ENCODE measurements around the gene ANKH.

Gene ANKH

GRCh38 chr5:14914193-14914592 is 42.6 kb upstream of the ANKH start (continued):
- TF ChIP-seq SNAI2 (CRISPR knock-in tag; IDR thresholded peaks at IDR 0.05): no peak

- ATAC-seq: no peak
- TF ChIP-seq PATZ1 (CRISPR knock-in tag; IDR thresholded peaks at IDR 0.05; ENCODE audit: borderline replicate concordance) (no peak), ZNF8 (CRISPR knock-in tag; IDR thresholded peaks at IDR 0.05) (no peak), SNAI2 (CRISPR knock-in tag; IDR thresholded peaks at IDR 0.05) (no peak), RARB (CRISPR knock-in tag; IDR thresholded peaks at IDR 0.05) (no peak), ZC3H10 (CRISPR knock-in tag; IDR thresholded peaks at IDR 0.05) (no peak), ARNTL (CRISPR knock-in tag; IDR thresholded peaks at IDR 0.05; ENCODE audit: borderline replicate concordance, low read depth) (no peak)
Measured at GRCh38 chr5:14913096-14913495, 41.5 kb upstream of the ANKH start.

GRCh38 chr5:14912206-14912605 is 40.6 kb upstream of the ANKH start:
- ATAC-seq: no peak
- TF ChIP-seq SNAI2 (CRISPR knock-in tag; IDR thresholded peaks at IDR 0.05): no peak
- no peak for TF ChIP-seq GLIS3 (CRISPR knock-in tag; IDR thresholded peaks at IDR 0.05)
- TF ChIP-seq TSHZ2 (CRISPR knock-in tag; IDR thresholded peaks at IDR 0.05): no peak
- no peak for TF ChIP-seq PATZ1 (CRISPR knock-in tag; IDR thresholded peaks at IDR 0.05; ENCODE audit: borderline replicate concordance)
- TF ChIP-seq RARB (CRISPR knock-in tag; IDR thresholded peaks at IDR 0.05): no peak
- TF ChIP-seq ZNF8 (CRISPR knock-in tag; IDR thresholded peaks at IDR 0.05): no peak
- TF ChIP-seq CSDC2 (CRISPR knock-in tag; IDR thresholded peaks at IDR 0.05): no peak
- TF ChIP-seq ESRRG (CRISPR knock-in tag; IDR thresholded peaks at IDR 0.05): no peak
- no peak for TF ChIP-seq OSR1 (CRISPR knock-in tag; IDR thresholded peaks at IDR 0.05)
- no peak for TF ChIP-seq ZC3H10 (CRISPR knock-in tag; IDR thresholded peaks at IDR 0.05)
- no peak for TF ChIP-seq ZFP30 (CRISPR knock-in tag; IDR thresholded peaks at IDR 0.05)
- no peak for TF ChIP-seq ZNF70 (CRISPR knock-in tag; IDR thresholded peaks at IDR 0.05)
- no peak for TF ChIP-seq ARNTL (CRISPR knock-in tag; IDR thresholded peaks at IDR 0.05; ENCODE audit: borderline replicate concordance, low read depth)

- ATAC-seq: no peak
- TF ChIP-seq SNAI2 (CRISPR knock-in tag; IDR thresholded peaks at IDR 0.05) (no peak), TOX (CRISPR knock-in tag; IDR thresholded peaks at IDR 0.05; ENCODE audit: borderline replicate concordance) (no peak), ESRRG (CRISPR knock-in tag; IDR thresholded peaks at IDR 0.05) (no peak), RARB (CRISPR knock-in tag; IDR thresholded peaks at IDR 0.05) (no peak), PATZ1 (CRISPR knock-in tag; IDR thresholded peaks at IDR 0.05; ENCODE audit: borderline replicate concordance) (no peak), TSHZ2 (CRISPR knock-in tag; IDR thresholded peaks at IDR 0.05) (no peak), CSRNP3 (CRISPR knock-in tag; IDR thresholded peaks at IDR 0.05) (no peak), ZNF8 (CRISPR knock-in tag; IDR thresholded peaks at IDR 0.05) (no peak), PPARA (CRISPR knock-in tag; IDR thresholded peaks at IDR 0.05; ENCODE audit: borderline replicate concordance) (no peak), BACH2 (CRISPR knock-in tag; IDR thresholded peaks at IDR 0.05; ENCODE audit: borderline replicate concordance) (no peak), CSDC2 (CRISPR knock-in tag; IDR thresholded peaks at IDR 0.05) (no peak), CREB5 (CRISPR knock-in tag; IDR thresholded peaks at IDR 0.05; ENCODE audit: low read depth) (no peak), ZNF565 (CRISPR knock-in tag; conservative IDR thresholded peaks at IDR 0.05; ENCODE audit: low read depth) (no peak), ZFP3 (CRISPR knock-in tag; IDR thresholded peaks at IDR 0.05) (no peak), ARNTL (CRISPR knock-in tag; IDR thresholded peaks at IDR 0.05; ENCODE audit: borderline replicate concordance, low read depth) (no peak), ZC3H10 (CRISPR knock-in tag; IDR thresholded peaks at IDR 0.05) (no peak)
Measured at GRCh38 chr5:14909369-14909768, 37.8 kb upstream of the ANKH start.

All from SK-N-SH treated with all-trans-retinoic acid at 6 μM for 48 hours (cell line).